GM23338 (cell line): ENCODE measurements around the gene ATF5. TPM values are rescaled to one million over a fixed set of nuclear protein-coding genes. Genes with fewer than 3 reads are reported as not detected.

Source experiments
- ATAC-seq: fragments of 200-7000 bp; cut with Tn5 transposase; 3 replicates; pipeline ENCODE4 v1.9.1; 2020
- DNase-seq: peaks from one replicate; pipeline ENCODE4 v3.0.0-alpha.2; 2015; ENCODE audit warnings: low spot score
- H2AFZ ChIP-seq: fragments of 200-600 bp; sonication (generic); 2 replicates; pipeline ENCODE4 v1.8.0; 2016; ENCODE audit warnings: antibody characterized with exemption, mild to moderate bottlenecking, moderate library complexity
- H3F3A ChIP-seq: fragments of 200-600 bp; sonication (generic); replicated peaks from 2 replicates; pipeline ENCODE4 v1.8.0; 2017; ENCODE audit warnings: antibody characterized with exemption, mixed run types, low read depth
- H3K27ac ChIP-seq: fragments of 200-600 bp; sonication (generic); 2 replicates; pipeline ENCODE4 v1.6.1; 2016; ENCODE audit warnings: low read depth
- H3K27me3 ChIP-seq: fragments of 200-600 bp; sonication (generic); 2 replicates; pipeline ENCODE4 v1.8.0; 2016; ENCODE audit warnings: mild to moderate bottlenecking, mixed run types, moderate library complexity; ENCODE audit not compliant: insufficient read depth
- H3K36me3 ChIP-seq: fragments of 200-600 bp; sonication (generic); 2 replicates; pipeline ENCODE4 v1.8.0; 2016; ENCODE audit warnings: mild to moderate bottlenecking; ENCODE audit not compliant: insufficient read depth
- H3K4me1 ChIP-seq: fragments of 200-600 bp; sonication (generic); 2 replicates; pipeline ENCODE4 v1.8.0; 2016; ENCODE audit warnings: mild to moderate bottlenecking, moderate library complexity; ENCODE audit not compliant: insufficient read depth
- H3K4me2 ChIP-seq: fragments of 200-600 bp; sonication (generic); 2 replicates; pipeline ENCODE4 v1.7.1; 2017; ENCODE audit warnings: mixed run types
- H3K4me3 ChIP-seq: fragments of 200-600 bp; sonication (generic); 2 replicates; pipeline ENCODE4 v1.6.1; 2016; ENCODE audit warnings: mixed run types
- H3K79me2 ChIP-seq: fragments of 200-600 bp; sonication (generic); replicated peaks from 2 replicates; pipeline ENCODE4 v1.8.0; 2017; ENCODE audit warnings: mild to moderate bottlenecking; ENCODE audit not compliant: insufficient read depth
- H3K9me2 ChIP-seq: fragments of 200-600 bp; sonication (generic); 2 replicates; pipeline ENCODE4 v1.8.0; 2017; ENCODE audit not compliant: insufficient read depth
- H4K20me1 ChIP-seq: fragments of 200-600 bp; sonication (generic); replicated peaks from 2 replicates; pipeline ENCODE4 v1.8.0; 2017; ENCODE audit warnings: mild to moderate bottlenecking; ENCODE audit not compliant: insufficient read depth
- H3K27ac Mint-ChIP-seq: 2 replicates; pipeline ENCODE4 v1.8.0; 2020; ENCODE audit warnings: inconsistent platforms, mild to moderate bottlenecking, moderate library complexity, mixed read lengths
- H3K27me3 Mint-ChIP-seq: 3 replicates; pipeline ENCODE4 v1.8.0; 2022; ENCODE audit warnings: low read depth, mild to moderate bottlenecking, moderate library complexity, mixed read lengths, inconsistent platforms; ENCODE audit not compliant: insufficient read depth, poor library complexity
- H3K36me3 Mint-ChIP-seq: 3 replicates; pipeline ENCODE4 v1.8.0; 2021; ENCODE audit warnings: low read depth, mild to moderate bottlenecking, inconsistent platforms, moderate library complexity, mixed read lengths
- H3K4me1 Mint-ChIP-seq: 3 replicates; pipeline ENCODE4 v1.8.0; 2020; ENCODE audit warnings: mild to moderate bottlenecking, inconsistent platforms, mixed read lengths
- H3K4me3 Mint-ChIP-seq: 3 replicates; pipeline ENCODE4 v1.8.0; 2021; ENCODE audit warnings: moderate library complexity, mild to moderate bottlenecking, inconsistent platforms, mixed read lengths
- H3K9me3 Mint-ChIP-seq: 3 replicates; pipeline ENCODE4 v1.8.0; 2020; ENCODE audit warnings: moderate library complexity, mild to moderate bottlenecking, inconsistent platforms, mixed read lengths
- EZH2 ChIP-seq: fragments of 200-600 bp; sonication (generic); IDR thresholded peaks from one replicate; pipeline ENCODE4 v1.8.0; 2017; ENCODE audit warnings: antibody characterized with exemption, mild to moderate bottlenecking, low read depth; ENCODE audit not compliant: unreplicated experiment
- EZH2phosphoT487 ChIP-seq: fragments of 200-600 bp; sonication (generic); IDR thresholded peaks from one replicate; pipeline ENCODE4 v1.8.1; 2018; ENCODE audit warnings: antibody characterized with exemption; ENCODE audit not compliant: unreplicated experiment
- JUNB ChIP-seq: IDR thresholded peaks from one replicate; pipeline ENCODE4 v1.6.1; 2016; ENCODE audit warnings: antibody characterized with exemption; ENCODE audit not compliant: unreplicated experiment
- NANOG ChIP-seq: IDR thresholded peaks from 2 replicates; pipeline ENCODE4 v1.6.1; 2016; ENCODE audit warnings: antibody characterized with exemption, borderline replicate concordance
- POLR2AphosphoS5 ChIP-seq: IDR thresholded peaks from 2 replicates; pipeline ENCODE4 v1.6.1; 2016; ENCODE audit warnings: antibody characterized with exemption, low read depth
- STAT1 ChIP-seq: IDR thresholded peaks from one replicate; pipeline ENCODE4 v1.6.1; 2016; ENCODE audit warnings: antibody characterized with exemption; ENCODE audit not compliant: unreplicated experiment
- ZNF114 ChIP-seq: fragments of 250-450 bp; sonication (Bioruptor Pico); IDR thresholded peaks from 2 replicates; pipeline ENCODE4 v1.5.0; 2020; ENCODE audit warnings: mild to moderate bottlenecking, moderate library complexity
- ZNF331 ChIP-seq: fragments of 250-450 bp; sonication (Bioruptor Pico); IDR thresholded peaks from 2 replicates; pipeline ENCODE4 v1.5.0; 2020; ENCODE audit warnings: low read depth, mild to moderate bottlenecking, moderate library complexity
- polyA plus RNA-seq: library from polyadenylated mRNA; unstranded; fragments of >200 nt; fragmentation: Nextera tagmentation; extraction: Ambion mirVana; gene quantifications from 2 replicates; pipeline ENCODE4 v1.2.1, GENCODE V29; 2016
- total RNA-seq: library from RNA; depleted of rRNA; stranded (reverse); fragments of >200 nt; shearing (Covaris generic); gene quantifications from 2 replicates; pipeline ENCODE4 v1.2.3, GENCODE V29; 2014
- TF ChIP-seq, protein P1 (sequence below), 2 experiments: fragments of 200-600 bp in 1 of 2; sonication (generic) in 1 of 2; conservative IDR thresholded peaks; 2 replicates each; pipeline versions ENCODE4 v1.5.1 to v1.6.1; 2016 to 2017; ENCODE audit warnings: antibody characterized with exemption in 2 of 2, low read depth in 2 of 2, mild to moderate bottlenecking in 2 of 2, moderate library complexity in 1 of 2
- TF ChIP-seq, protein P2 (sequence below): IDR thresholded peaks from one replicate; pipeline ENCODE4 v1.6.1; 2018; ENCODE audit warnings: antibody characterized with exemption; ENCODE audit not compliant: unreplicated experiment
- TF ChIP-seq, protein P3 (sequence below): fragments of 250-450 bp; sonication (Bioruptor Pico); IDR thresholded peaks from 2 replicates; pipeline ENCODE4 v1.5.0; 2020; ENCODE audit warnings: mild to moderate bottlenecking, moderate library complexity

ATF5 gene
- total and polyA plus RNA-seq, 2 experiments from 2014 or later, result 7.4 to 9.6 TPM

DNA sequence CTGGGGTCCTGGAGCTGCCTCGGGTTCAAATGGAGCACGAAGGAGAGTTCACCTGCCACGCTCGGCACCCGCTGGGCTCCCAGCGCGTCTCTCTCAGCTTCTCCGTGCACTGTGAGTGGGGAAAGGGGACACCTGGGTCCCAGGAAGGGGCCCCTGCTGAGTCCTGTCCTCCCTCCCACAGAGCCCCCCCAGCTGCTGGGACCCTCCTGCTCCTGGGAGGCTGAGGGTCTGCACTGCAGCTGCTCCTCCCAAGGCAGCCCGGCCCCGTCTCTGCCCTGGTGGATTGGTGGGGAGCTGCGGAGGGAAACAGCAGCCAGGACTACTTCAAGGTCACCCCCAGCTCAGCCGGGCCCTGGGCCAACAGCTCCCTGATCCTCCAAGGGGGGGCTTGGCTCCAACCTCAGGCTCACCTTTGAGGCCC lies 43.0 kb downstream of the ATF5 start:
- Histone ChIP-seq H3K4me1 (no peaks in the 10 kb centered on the region), H3K27me3 (no peaks in the 10 kb centered on the region), H3K9me2 (no peaks in the 10 kb centered on the region), H3K79me2 (no peaks in the 10 kb centered on the region), H3K4me3 (no peak overlapping the region), H3F3A (no peaks in the 10 kb centered on the region), H3K4me2 (no peak overlapping the region), H4K20me1 (no peaks in the 10 kb centered on the region), H2AFZ (no peak overlapping the region), H3K27ac (no peak overlapping the region), H3K36me3 (no peaks in the 10 kb centered on the region)
- Mint-ChIP-seq H3K4me1 (no peaks in the 10 kb centered on the region), H3K27ac (no peak overlapping the region), H3K36me3 (no peaks in the 10 kb centered on the region; the same call in 1 of the 3 replicates), H3K27me3 (peaks cover 6% of the 10 kb centered on the region), H3K4me3 (no peak overlapping the region), H3K9me3 (no peaks in the 10 kb centered on the region; the same call in 2 of the 3 replicates)
- TF ChIP-seq NANOG (no peak), EZH2 (no peak), ZNF331 (CRISPR knock-in tag) (no peak), ZNF114 (CRISPR knock-in tag) (no peak)
- ATAC-seq, result peak; percentile 61
- no peak for DNase-seq

DNA sequence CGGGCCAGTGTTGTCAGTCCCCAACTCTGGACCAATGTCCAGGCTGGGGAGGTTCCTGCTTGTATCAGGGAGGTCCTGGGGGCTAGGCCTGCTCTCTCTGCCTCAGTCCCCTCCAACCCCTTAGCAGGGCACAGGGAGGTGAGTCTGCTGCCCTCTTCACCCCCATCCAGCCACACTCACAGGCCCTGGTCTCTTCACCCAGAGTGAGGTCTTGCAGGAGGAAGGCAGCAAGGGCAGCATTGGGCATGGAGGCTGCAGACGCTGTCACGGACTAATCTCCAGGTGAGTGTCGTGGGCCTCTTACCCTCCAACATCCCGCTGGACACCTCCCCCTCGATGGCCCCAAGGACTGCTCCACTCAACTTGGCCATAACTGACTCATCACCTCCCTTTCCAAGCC lies 43.8 kb downstream of the ATF5 start:
- DNase-seq, result no peak
- no peak overlapping the region; the same call in 1 of the 2 replicates for H3K27ac Mint-ChIP-seq
- peaks cover 8% of the 10 kb centered on the region for H3K27me3 Mint-ChIP-seq
- no peak overlapping the region for H3K4me3 ChIP-seq
- H2AFZ ChIP-seq, result no peak overlapping the region
- TF ChIP-seq, protein P1, sequence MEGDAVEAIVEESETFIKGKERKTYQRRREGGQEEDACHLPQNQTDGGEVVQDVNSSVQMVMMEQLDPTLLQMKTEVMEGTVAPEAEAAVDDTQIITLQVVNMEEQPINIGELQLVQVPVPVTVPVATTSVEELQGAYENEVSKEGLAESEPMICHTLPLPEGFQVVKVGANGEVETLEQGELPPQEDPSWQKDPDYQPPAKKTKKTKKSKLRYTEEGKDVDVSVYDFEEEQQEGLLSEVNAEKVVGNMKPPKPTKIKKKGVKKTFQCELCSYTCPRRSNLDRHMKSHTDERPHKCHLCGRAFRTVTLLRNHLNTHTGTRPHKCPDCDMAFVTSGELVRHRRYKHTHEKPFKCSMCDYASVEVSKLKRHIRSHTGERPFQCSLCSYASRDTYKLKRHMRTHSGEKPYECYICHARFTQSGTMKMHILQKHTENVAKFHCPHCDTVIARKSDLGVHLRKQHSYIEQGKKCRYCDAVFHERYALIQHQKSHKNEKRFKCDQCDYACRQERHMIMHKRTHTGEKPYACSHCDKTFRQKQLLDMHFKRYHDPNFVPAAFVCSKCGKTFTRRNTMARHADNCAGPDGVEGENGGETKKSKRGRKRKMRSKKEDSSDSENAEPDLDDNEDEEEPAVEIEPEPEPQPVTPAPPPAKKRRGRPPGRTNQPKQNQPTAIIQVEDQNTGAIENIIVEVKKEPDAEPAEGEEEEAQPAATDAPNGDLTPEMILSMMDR (conservative IDR thresholded peaks at IDR 0.05; ENCODE audit: low read depth in 2 of 2), result no peak
- TF ChIP-seq NANOG (no peak), JUNB (no peak), EZH2 (no peak), ZNF331 (CRISPR knock-in tag) (no peak), POLR2AphosphoS5 (no peak), ZNF114 (CRISPR knock-in tag) (no peak), EZH2phosphoT487 (no peak), STAT1 (no peak)
- TF ChIP-seq, protein P2, sequence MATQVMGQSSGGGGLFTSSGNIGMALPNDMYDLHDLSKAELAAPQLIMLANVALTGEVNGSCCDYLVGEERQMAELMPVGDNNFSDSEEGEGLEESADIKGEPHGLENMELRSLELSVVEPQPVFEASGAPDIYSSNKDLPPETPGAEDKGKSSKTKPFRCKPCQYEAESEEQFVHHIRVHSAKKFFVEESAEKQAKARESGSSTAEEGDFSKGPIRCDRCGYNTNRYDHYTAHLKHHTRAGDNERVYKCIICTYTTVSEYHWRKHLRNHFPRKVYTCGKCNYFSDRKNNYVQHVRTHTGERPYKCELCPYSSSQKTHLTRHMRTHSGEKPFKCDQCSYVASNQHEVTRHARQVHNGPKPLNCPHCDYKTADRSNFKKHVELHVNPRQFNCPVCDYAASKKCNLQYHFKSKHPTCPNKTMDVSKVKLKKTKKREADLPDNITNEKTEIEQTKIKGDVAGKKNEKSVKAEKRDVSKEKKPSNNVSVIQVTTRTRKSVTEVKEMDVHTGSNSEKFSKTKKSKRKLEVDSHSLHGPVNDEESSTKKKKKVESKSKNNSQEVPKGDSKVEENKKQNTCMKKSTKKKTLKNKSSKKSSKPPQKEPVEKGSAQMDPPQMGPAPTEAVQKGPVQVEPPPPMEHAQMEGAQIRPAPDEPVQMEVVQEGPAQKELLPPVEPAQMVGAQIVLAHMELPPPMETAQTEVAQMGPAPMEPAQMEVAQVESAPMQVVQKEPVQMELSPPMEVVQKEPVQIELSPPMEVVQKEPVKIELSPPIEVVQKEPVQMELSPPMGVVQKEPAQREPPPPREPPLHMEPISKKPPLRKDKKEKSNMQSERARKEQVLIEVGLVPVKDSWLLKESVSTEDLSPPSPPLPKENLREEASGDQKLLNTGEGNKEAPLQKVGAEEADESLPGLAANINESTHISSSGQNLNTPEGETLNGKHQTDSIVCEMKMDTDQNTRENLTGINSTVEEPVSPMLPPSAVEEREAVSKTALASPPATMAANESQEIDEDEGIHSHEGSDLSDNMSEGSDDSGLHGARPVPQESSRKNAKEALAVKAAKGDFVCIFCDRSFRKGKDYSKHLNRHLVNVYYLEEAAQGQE, result no peak
- TF ChIP-seq, protein P3, sequence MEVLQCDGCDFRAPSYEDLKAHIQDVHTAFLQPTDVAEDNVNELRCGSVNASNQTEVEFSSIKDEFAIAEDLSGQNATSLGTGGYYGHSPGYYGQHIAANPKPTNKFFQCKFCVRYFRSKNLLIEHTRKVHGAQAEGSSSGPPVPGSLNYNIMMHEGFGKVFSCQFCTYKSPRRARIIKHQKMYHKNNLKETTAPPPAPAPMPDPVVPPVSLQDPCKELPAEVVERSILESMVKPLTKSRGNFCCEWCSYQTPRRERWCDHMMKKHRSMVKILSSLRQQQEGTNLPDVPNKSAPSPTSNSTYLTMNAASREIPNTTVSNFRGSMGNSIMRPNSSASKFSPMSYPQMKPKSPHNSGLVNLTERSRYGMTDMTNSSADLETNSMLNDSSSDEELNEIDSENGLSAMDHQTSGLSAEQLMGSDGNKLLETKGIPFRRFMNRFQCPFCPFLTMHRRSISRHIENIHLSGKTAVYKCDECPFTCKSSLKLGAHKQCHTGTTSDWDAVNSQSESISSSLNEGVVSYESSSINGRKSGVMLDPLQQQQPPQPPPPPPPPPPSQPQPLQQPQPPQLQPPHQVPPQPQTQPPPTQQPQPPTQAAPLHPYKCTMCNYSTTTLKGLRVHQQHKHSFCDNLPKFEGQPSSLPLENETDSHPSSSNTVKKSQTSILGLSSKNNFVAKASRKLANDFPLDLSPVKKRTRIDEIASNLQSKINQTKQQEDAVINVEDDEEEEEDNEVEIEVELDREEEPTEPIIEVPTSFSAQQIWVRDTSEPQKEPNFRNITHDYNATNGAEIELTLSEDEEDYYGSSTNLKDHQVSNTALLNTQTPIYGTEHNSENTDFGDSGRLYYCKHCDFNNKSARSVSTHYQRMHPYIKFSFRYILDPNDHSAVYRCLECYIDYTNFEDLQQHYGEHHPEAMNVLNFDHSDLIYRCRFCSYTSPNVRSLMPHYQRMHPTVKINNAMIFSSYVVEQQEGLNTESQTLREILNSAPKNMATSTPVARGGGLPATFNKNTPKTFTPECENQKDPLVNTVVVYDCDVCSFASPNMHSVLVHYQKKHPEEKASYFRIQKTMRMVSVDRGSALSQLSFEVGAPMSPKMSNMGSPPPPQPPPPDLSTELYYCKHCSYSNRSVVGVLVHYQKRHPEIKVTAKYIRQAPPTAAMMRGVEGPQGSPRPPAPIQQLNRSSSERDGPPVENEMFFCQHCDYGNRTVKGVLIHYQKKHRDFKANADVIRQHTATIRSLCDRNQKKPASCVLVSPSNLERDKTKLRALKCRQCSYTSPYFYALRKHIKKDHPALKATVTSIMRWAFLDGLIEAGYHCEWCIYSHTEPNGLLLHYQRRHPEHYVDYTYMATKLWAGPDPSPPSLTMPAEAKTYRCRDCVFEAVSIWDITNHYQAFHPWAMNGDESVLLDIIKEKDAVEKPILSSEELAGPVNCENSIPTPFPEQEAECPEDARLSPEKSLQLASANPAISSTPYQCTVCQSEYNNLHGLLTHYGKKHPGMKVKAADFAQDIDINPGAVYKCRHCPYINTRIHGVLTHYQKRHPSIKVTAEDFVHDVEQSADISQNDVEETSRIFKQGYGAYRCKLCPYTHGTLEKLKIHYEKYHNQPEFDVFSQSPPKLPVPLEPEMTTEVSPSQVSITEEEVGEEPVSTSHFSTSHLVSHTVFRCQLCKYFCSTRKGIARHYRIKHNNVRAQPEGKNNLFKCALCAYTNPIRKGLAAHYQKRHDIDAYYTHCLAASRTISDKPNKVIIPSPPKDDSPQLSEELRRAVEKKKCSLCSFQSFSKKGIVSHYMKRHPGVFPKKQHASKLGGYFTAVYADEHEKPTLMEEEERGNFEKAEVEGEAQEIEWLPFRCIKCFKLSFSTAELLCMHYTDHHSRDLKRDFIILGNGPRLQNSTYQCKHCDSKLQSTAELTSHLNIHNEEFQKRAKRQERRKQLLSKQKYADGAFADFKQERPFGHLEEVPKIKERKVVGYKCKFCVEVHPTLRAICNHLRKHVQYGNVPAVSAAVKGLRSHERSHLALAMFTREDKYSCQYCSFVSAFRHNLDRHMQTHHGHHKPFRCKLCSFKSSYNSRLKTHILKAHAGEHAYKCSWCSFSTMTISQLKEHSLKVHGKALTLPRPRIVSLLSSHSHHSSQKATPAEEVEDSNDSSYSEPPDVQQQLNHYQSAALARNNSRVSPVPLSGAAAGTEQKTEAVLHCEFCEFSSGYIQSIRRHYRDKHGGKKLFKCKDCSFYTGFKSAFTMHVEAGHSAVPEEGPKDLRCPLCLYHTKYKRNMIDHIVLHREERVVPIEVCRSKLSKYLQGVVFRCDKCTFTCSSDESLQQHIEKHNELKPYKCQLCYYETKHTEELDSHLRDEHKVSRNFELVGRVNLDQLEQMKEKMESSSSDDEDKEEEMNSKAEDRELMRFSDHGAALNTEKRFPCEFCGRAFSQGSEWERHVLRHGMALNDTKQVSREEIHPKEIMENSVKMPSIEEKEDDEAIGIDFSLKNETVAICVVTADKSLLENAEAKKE, result no peak
- H3K4me1 Mint-ChIP-seq, result no peaks in the 10 kb centered on the region
- no peaks in the 10 kb centered on the region for H3K9me3 Mint-ChIP-seq
- H3K79me2 ChIP-seq, result no peaks in the 10 kb centered on the region
- no peak overlapping the region for H3K27ac ChIP-seq
- H3K4me3 Mint-ChIP-seq, result no peak overlapping the region
- H3K36me3 ChIP-seq, result no peaks in the 10 kb centered on the region
- H3F3A ChIP-seq, result no peaks in the 10 kb centered on the region
- no peaks in the 10 kb centered on the region; the same call in 1 of the 3 replicates for H3K36me3 Mint-ChIP-seq
- no peaks in the 10 kb centered on the region for H4K20me1 ChIP-seq
- H3K4me1 ChIP-seq, result no peaks in the 10 kb centered on the region
- H3K9me2 ChIP-seq, result no peaks in the 10 kb centered on the region
- no peak for ATAC-seq
- no peaks in the 10 kb centered on the region for H3K27me3 ChIP-seq
- no peak overlapping the region for H3K4me2 ChIP-seq
